HG02973 (cell line): ENCODE results near the gene C8A.

Experiments
- ATAC-seq: cut with Tn5 transposase; IDR thresholded peaks from one replicate; pipeline ENCODE4 v1.9.1; 2021; ENCODE audit warnings: moderate library complexity; ENCODE audit not compliant: unreplicated experiment

The C8A gene

DNA sequence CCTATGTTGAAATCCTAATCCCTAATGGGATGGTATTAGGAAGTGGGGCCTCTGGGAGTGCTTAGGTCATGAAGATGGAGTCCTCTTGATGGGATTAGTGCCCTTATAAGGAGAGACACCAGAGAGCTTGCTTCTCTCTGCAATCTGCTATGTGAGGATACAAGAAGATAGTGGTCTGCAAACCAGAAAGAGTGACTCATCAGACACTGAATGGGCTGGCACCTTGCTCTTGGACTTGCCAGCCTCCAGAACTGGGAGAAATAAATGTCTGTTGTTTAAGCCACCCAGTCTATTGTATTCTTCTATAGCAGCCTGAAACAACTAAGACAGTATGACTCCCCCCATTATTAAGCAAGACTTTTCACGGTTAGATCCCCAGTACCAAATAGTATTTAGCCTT is 67.9 kb downstream of the C8A start:
- ATAC-seq = no peak

DNA sequence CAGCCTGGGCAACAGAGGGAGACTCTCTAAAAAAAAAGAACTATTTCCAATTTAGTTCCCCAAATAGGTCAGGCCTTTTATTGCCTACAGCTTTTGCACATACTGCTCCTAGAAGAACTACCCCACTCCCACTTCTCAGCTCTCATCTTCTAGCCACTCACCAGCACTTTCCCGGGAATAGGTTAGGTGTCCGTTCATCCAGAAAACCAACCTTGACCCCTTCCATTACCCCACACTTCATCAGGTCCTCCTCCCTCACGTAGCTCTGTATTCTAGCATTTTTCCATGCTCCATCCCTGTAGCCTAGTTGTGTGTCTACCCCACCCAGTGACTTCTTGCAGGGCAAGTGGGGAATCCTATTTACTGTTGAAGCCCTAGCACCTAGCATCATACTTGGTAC is 68.6 kb downstream of the C8A start:
- no peak for ATAC-seq

DNA sequence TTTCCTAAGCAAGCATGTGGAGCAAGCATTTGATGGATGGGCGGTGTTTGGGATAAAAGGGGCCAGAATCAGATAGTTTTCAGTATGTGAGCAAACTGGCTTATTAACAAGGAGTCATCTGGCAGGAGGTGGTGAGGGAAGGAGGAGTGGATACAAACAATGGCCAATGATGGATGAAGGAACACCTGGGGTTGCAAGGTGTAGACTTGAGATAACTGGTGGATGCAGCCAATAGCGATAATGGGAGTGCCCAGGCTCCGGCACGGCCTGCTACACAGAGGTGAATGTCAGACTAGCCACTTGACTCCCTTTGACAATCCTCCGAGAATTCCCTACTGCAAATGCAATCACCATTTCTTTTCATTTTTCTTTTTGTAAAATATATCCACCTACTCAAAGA is 69.5 kb downstream of the C8A start:
- ATAC-seq = no peak

DNA sequence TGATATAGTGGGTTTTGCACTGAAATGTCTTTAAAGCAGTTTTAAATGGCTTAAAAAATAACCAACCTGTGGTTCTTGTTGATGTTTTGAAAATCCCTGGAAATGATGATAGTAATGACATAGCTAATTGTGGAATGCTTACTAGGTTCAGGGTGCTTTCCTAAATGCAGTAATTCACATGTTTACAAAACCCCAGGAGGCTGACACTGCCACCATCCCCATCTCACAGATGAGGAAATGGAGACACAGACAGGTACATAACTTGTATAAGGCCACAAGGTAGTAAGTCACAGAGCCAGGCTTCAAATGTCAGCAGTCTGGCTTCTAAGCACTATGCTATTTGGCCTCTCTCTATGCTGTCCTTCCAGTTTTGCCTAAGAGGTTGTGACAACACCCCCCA is 70.6 kb downstream of the C8A start:
- no peak for ATAC-seq

DNA sequence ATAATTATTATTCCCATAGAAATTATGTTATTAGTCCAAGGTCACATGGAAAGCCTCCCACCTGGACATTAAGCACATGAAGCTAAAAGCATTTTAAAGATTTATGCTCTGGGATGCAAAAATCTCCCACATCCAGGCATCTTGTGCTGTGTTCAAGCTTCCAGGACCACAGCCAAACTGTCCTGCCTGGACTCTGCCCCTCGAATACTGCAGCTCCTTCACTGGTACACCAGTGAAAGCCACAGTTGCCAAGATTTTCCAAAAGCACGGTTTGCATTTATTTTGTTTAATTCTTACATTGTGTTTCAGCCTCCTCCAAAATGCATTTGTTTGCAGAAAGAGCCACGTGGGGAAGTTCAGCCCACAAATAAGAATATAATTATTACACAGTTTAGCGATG is 72.6 kb downstream of the C8A start:
- ATAC-seq = no peak

DNA sequence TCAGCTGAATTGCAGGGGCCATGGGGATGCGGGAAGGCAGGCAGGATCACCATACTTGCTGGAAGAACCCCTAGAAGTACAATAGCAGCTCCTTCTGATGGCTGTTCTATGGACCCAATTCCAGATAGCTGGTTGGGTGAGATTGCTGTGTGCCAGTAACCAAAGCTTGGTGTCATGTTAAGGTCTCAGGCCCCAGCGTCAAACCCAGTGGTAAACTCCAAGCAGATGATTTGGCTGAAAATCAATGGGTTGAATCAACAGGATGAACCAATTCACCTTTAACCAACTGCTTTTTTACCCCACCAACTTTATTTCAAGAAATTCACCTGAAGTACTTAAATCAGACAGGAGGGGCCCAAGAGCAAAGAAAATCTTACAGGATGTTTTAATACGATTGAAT is 73.4 kb downstream of the C8A start:
- ATAC-seq = no peak

DNA sequence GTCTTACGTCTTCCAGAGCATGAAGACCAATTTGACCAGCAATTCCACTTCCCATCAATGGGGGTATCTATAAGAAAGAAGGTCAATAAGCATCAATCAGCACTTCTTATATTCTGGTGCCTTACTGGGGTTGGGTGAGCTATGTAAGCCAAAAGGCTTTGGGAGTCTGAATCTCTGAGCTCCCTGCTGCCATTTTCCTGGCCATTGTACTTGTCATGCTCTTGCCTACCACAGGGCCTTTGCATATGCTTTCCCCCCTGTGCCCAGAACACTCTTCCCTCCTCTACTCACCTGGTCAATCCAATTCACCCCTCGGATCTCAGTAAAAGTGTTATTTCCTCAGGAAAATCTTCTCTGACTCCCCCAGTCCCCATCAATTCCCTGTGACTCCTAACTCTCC is 74.9 kb downstream of the C8A start:
- ATAC-seq = no peak

DNA sequence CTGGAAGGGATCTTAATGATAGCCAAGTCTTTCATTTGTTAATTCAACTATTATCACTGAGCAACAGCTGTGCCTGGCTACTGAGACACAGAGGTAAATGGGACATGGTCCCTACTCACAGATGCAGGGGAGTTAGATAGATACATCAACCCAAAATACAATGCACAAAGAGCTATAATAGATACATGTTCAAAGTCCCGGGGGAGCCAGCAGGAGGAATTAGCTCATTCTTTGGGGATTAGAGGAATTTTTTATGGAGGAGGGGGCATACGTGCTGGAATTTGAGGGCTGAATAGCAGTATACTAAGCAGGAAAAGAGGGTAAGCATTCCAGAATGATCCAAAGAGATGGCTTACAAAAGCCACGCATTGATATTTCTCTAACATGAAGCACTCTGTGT is 76.6 kb downstream of the C8A start:
- ATAC-seq = no peak

DNA sequence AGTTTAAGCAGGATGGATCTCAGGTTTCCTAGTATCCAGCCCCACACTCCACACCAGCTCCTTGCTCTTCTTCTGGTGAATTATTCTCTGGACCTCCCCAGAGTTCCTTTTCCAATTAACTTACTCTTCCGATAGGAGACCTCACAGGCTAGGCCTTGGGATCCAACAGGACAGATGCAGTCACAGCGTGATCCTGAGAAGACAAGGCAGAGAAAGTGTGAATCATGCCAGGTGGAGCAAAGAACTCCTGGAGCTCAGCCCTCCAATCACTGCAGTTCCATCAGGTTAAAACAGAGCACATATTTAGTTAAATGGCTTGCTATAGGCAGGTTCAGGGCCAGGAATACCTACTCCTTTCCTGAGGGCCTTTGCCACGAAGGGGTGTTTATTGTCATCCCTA is 77.1 kb downstream of the C8A start:
- ATAC-seq = no peak

DNA sequence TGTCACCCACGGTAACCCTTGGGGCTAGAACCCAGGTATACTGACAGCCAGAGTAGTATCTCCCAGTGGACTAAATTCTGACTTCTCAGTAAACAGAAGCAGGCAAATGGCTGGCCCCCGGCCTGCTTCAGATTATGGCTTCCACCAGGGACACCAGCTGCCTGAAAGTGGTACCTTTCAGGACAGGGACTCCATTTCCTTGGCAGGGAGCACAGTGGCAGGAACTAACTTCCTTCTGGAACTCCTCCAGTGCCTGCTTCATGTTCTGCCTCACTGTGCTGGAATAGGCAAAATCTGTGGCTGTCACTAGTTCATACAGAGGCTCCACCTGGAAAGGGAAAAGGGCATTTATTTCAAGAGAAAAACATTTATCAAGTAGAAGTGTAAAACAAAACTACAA is 78.6 kb downstream of the C8A start:
- no peak for ATAC-seq

DNA sequence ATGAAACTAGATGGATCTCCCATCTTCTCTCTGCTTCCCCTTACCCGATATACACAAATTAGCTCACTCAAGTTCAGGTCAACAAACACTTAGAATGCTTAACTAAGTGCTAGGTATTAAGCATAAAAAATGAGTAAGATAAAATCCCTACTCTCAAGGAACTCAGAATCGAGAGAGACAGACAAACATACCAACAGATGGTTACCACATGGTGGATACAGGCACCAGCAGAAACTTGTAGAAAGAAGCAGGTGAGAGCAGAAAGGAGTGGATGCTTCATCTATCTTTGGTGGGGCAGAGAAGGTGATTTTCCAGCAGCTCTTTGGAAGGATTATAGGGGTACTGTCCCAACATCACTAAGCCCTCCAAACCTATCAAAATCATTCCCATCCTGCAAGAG is 79.0 kb downstream of the C8A start:
- no peak for ATAC-seq

DNA sequence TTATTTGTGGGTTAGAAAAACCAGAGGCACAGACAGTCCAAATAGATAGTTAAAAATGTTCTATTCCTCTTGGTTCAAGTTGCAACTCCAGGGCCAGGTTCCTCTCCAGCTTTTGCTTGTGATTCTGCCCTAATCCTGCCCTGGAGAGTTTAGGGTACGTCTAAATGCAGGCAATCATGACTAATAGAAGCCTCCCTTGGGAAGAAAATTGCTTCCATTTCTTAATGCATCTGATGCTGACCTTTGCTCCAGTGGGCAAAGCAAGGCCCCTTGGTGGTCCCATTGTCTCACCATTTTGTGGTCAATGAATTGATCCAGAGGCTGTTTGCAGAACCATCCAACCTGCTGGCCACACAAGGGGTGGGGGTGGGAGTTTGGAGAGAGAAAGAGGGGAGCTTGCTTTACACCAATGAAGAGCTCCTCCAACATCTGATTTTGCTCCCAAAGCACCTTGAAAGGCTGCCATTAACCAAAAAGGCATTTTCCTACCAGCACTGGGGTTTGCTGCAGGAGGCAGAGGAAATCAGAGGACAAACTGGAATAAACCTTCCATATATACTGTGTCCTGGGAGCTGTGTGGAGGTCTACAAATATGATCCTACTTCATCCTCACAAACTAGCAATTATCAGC is 79.9 kb downstream of the C8A start:
- no peak for ATAC-seq

DNA sequence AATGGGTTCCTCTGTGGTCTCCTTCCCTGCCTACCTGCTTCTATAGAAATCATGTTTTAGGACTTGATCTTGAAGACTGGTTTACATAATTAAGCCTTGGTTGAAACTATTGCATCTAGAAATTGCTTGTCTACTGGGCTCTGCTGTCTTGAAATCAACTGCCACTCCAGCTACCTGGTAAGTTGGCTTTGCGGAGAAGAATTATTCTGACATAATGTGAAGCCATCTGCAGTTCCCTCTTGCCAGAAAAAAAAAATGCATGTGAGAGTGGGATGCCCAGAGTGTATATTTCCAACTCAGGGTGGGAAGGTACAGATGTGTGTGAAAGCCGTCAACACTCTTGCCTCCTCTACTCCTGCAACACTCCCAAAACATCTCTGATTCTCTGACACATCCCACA is 84.0 kb downstream of the C8A start:
- ATAC-seq = no peak

DNA sequence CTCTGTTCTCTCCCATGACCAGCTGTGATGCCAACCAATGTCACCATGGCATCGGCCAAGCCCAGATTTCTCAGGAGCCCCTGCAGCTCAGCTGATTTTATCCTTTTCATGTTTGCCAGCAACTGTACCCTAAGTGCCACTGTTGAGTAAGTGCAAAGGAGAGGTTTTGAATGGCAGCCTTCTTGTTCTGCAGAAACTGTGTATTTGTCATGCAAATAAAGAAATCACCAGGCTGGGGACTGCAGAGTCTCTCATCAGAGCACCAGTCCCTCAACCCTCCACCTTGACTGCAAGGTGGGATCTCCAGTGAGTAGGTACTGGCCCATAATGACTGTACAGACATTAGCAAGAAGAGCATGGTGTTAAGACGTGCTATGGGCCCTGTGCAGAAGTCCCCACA is 84.6 kb downstream of the C8A start:
- no peak for ATAC-seq

DNA sequence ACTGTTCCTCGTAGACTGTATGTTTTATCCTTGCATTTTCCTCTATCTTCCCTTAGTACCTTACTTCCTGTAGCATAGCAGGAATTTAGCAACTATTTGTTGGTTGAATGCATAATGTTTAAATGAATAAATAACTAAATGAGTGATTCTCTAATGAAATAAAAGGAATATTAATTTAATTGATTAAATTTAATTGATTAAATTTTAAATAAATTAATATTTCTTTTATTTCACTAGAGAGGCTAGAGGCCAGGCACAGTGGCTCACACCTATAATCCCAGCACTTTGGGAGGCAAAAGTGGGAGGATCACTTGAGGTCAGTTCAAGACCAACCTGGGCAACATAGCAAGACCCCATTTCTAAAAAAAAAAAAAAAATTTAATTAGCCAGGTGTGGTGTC is 85.4 kb downstream of the C8A start:
- ATAC-seq = no peak

DNA sequence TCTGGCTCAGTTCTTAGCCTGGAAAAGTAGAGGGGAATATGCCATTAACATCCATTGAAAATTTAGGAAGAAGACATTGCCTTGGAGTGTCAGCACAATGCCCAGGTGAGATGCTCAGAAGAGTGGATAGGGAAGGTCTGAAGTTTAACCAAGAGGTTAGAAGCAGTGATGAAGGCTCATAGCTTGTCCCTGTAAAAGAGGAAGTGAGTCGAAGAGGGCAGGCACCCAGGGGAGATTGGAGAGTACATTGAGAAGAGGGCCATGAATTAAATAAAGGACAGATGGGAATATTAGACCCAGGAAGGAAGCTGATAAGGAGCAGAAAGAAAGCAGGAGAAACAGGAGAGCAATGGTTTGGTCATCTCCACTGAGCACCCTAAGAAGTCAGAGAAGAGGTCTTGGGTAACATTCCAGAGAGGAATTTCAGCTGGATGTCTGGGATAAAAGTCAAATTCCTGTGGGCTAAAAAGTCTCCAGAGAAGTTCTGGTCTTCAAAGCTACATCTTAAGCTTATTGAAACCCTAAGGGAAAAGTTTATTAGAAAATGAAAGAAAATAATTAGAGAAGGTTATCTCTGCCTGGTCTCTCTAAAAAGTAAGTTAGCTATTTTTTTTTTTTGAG is 93.9 kb downstream of the C8A start:
- no peak for ATAC-seq

DNA sequence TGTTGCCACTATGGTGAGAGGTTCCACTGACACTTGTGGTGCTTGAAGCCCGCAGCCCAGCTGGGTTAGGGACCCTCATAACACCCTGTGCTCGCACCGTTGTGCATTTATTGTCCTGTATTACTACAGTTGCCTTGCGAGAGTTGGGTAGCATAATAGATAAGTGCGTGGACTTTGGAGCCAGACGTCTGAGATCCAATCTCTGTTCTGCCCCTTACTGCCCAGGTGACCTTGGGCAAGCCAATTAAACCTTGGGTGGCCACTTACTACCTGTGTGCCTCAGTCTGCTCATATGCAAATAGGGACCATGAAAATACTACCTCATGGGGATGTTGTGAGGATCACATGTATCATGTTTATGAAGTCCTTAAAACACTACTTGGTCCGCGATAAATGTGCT is 97.9 kb downstream of the C8A start:
- ATAC-seq = no peak

DNA sequence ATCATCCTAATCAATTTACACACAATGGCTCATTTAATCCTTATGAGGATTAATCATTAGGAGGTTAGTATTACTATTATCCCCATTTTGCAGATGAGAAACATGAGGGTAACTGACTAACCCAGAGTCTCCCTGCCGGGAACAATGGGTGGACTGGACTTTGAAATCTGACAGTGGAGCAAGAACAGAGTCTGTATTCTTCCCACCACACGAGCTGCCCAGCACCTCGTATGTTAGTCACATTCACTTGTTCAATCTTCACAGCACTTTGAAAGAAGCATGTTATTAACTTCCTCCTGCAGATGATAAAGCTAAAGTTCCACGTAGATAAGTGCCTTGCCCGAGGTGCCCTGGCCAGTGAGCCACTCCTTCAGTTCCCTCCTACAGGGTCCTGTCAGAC is 98.8 kb downstream of the C8A start:
- no peak for ATAC-seq

DNA sequence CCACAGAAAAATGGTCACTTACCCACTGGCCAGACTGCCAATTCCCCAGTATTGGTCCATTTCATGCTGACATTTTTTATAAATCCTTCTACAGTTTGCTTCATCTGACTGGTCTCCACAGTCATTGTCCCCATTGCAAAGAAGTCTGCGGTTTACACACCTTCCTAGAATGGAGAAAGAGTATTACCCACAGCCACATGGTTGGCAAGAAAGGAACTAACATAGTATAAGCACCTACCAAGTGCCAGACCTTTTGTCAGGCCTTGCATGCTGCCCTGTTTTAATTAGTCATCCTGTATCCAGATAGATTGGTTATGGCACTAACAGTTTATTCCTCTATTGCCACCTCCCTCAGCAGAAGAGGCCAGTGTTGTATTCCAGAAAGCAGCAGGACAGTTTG is 100.1 kb downstream of the C8A start:
- no peak for ATAC-seq

DNA sequence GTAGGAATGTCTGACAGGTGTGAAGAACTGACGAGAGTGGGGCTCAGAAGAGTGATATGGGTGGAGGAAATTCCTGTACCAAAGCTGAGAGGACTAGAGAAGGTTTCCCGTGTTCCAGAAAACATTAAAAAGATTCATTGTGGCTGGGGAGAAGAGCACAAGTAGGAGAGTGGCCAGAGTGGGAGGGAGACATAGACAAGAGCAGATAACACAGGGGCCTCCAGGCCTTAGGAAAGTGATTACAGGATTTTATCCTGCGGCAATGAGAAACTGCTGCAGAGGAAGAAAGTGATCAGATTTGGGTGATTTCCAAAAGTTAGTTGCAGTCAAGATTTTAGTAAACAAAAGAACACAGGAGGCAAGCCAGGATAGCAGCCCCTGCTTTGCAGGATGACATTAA is 103.3 kb downstream of the C8A start:
- no peak for ATAC-seq

DNA sequence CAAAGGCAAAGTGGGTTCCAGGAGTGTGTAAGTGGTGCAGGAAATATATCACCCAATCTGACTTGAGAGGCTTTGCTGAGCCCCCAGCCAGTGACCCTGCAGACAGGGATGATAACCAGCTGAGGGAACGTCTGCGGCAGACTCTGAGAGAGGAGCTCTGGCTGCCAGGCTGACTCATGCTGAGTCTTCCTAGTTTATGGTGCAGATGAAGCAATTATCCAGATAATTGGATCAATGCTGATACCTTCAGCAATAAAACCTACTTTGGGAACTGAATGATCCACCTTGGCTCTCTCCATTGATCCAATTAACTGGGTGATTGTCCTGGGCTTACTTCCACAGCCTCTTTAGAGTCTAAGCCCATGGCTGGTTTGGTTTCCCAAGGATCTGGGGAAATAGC is 103.9 kb downstream of the C8A start:
- ATAC-seq = no peak

DNA sequence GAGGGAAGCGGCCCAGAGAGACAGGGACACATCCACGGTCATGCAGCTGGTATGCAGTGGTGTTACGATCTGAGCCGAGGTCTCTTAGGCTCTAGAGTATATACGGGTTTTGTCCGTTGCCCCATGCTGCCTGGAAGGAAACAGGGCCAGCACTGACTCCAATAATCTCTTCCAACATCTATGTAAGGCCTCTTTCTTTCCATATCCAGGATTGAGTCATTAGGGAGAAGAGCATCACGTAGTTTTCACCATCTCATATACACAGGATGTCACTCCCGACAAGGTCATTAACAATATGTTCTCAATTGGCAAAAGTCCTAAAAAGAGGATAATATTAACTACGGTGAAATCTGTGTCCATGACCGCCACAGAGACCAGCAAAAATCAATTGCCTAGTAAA is 106.8 kb downstream of the C8A start:
- no peak for ATAC-seq

DNA sequence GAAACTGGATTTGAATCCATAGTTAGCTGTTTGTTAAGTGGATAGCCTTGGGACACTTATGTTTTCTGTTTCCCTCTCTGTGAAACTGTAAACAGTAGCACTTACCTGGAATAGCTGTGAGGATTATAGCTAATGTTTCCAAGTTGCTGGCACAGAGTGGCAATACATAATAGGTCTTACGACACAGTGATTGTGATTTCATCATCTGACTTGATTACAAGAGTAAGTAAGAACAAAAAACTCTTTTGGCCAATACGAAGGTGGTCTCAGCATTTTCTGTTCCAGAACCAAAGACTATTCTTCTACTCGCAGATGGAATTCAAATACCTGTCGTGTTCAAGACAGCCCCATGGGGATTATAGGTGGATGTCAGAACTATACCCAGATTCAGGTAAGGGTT is 109.1 kb downstream of the C8A start:
- no peak for ATAC-seq
